Fibroblast of skin of abdomen (primary cell): ENCODE results near the gene BLM.

Experiments
- DNase-seq: peaks from one replicate; pipeline ENCODE4 v3.0.0-alpha.2; 2013

The BLM gene

GRCh38 chr15:90851940-90852339 lies 134.8 kb downstream of the BLM start:
- no peak for DNase-seq

GRCh38 chr15:90855139-90855538 lies 138.0 kb downstream of the BLM start:
- DNase-seq: no peak

GRCh38 chr15:90857337-90857736 lies 140.2 kb downstream of the BLM start:
- no peak for DNase-seq

- DNase-seq: no peak
Observed at GRCh38 chr15:90857883-90858443, 140.8 kb downstream of the BLM start.

- DNase-seq: no peak
Observed at GRCh38 chr15:90859234-90860131, 142.3 kb downstream of the BLM start.

- no peak for DNase-seq
Observed at GRCh38 chr15:90860450-90860849, 143.3 kb downstream of the BLM start.

- no peak for DNase-seq
Observed at GRCh38 chr15:90860942-90861675, 144.0 kb downstream of the BLM start.

- no peak for DNase-seq
Observed at GRCh38 chr15:90862487-90862886, 145.3 kb downstream of the BLM start.

GRCh38 chr15:90862964-90863778 lies 146.0 kb downstream of the BLM start:
- no peak for DNase-seq

GRCh38 chr15:90863987-90864386 lies 146.8 kb downstream of the BLM start:
- DNase-seq: no peak

GRCh38 chr15:90864507-90864906 lies 147.4 kb downstream of the BLM start:
- DNase-seq: no peak

- no peak for DNase-seq
Observed at GRCh38 chr15:90865702-90866101, 148.6 kb downstream of the BLM start.
